GM12878 (cell line): Measurements from ENCODE around the gene IHH. TPM values are rescaled to one million over a fixed set of nuclear protein-coding genes. Genes with fewer than 3 reads are reported as not detected.

Experiments used
- ATAC-seq: fragments of 200-7000 bp; cut with Tn5 transposase; 3 replicates; pipeline ENCODE4 v1.9.1; 2020; ENCODE audit warnings: mild to moderate bottlenecking, moderate library complexity
- BruUV-seq: library from RNA; stranded (reverse); fragments of 400-500 nt; replicated peaks from 2 replicates; lab custom pipeline; 2021; lab: Mats Ljungman, UMichigan
- CTCF ChIA-PET: fragments of 300-600 bp; sonication (Branson Sonifier 250); formaldehyde crosslinking; extraction: SDS; loops from one replicate; lab custom pipeline; 2021; ENCODE audit warnings: inconsistent platforms; lab: Yijun Ruan, JAX
- POLR2A ChIA-PET: fragments of 350-600 bp; formaldehyde crosslinking; extraction: SDS; loops from one replicate; lab custom pipeline; 2021; ENCODE audit warnings: inconsistent platforms; lab: Charles Lee
- RAD21 ChIA-PET: fragments of 300-600 bp; sonication (Branson Sonifier 250); formaldehyde crosslinking; loops from one replicate; lab custom pipeline; 2023; ENCODE audit warnings: antibody characterized with exemption; ENCODE audit not compliant: unreplicated experiment; lab: Charles Lee
- SMC1A ChIA-PET: fragments of 300-600 bp; sonication (Branson Sonifier 250); formaldehyde crosslinking; loops from one replicate; lab custom pipeline; 2023; ENCODE audit not compliant: unreplicated experiment, uncharacterized antibody; lab: Charles Lee
- DNase-seq: peaks from one replicate; pipeline ENCODE4 v3.0.0-alpha.2; 2011; ENCODE audit warnings: low read depth, low spot score
- FAIRE-seq: peaks from 3 replicates; lab custom pipeline; 2011; peaks lifted over from hg19 to GRCh38; lab: Jason Lieb, UNC
- H2AFZ ChIP-seq: 2 replicates; pipeline ENCODE4 v1.6.0; 2011; ENCODE audit warnings: low read depth, low read length, control low read depth; ENCODE audit not compliant: control insufficient read depth
- H3K27ac ChIP-seq: 2 replicates; pipeline ENCODE4 v1.5.1; 2011; ENCODE audit warnings: control low read depth; ENCODE audit not compliant: control insufficient read depth, insufficient read depth
- H3K27me3 ChIP-seq, 2 experiments: replicated peaks in 1 of 2; 2 replicates each; pipeline versions ENCODE4 v1.6.0 to v1.6.1; 2011; ENCODE audit warnings: low read length in 1 of 2; ENCODE audit not compliant: control insufficient read depth in 2 of 2, insufficient read depth in 2 of 2
- H3K36me3 ChIP-seq, 2 experiments: 2 replicates each; pipeline ENCODE4 v1.5.1; 2011; ENCODE audit warnings: low read length in 1 of 2; ENCODE audit not compliant: control insufficient read depth in 2 of 2, insufficient read depth in 2 of 2
- H3K4me1 ChIP-seq: 2 replicates; pipeline ENCODE4 v1.6.1; 2011; ENCODE audit warnings: mild to moderate bottlenecking, low read length, moderate library complexity, mixed read lengths; ENCODE audit not compliant: control insufficient read depth, insufficient read depth
- H3K4me2 ChIP-seq: 2 replicates; pipeline ENCODE4 v1.6.0; 2011; ENCODE audit warnings: control low read depth; ENCODE audit not compliant: control insufficient read depth, insufficient read depth
- H3K4me3 ChIP-seq: fragments of 200-600 bp; sonication (generic); 2 replicates; pipeline ENCODE4 v1.5.1; 2016
- H3K79me2 ChIP-seq: 2 replicates; pipeline ENCODE4 v1.6.0; 2011; ENCODE audit warnings: low read length; ENCODE audit not compliant: control insufficient read depth, insufficient read depth
- H3K9ac ChIP-seq: 2 replicates; pipeline ENCODE4 v1.8.0; 2011; ENCODE audit warnings: low read length, control low read depth, mixed read lengths; ENCODE audit not compliant: control insufficient read depth, insufficient read depth
- H3K9me3 ChIP-seq: replicated peaks from 3 replicates; pipeline ENCODE4 v1.5.1; 2011; ENCODE audit warnings: mild to moderate bottlenecking, low read length; ENCODE audit not compliant: control insufficient read depth, insufficient read depth
- H4K20me1 ChIP-seq: 2 replicates; pipeline ENCODE4 v1.6.0; 2011; ENCODE audit not compliant: control insufficient read depth, insufficient read depth
- EGR1 ChIP-seq, 2 experiments: IDR thresholded peaks; 1 replicate in 1 of 2; 2 replicates in 1 of 2; pipeline ENCODE4 v1.6.1; 2011 to 2012; ENCODE audit warnings: low read depth in 2 of 2, low read length in 2 of 2, borderline replicate concordance in 1 of 2, mild to moderate bottlenecking in 1 of 2, moderate library complexity in 1 of 2
- ELK1 ChIP-seq: IDR thresholded peaks from 2 replicates; pipeline ENCODE4 v1.6.1; 2012; ENCODE audit warnings: low read depth, low read length, improper control_type of control experiment
- HDAC2 ChIP-seq: fragments of 200-600 bp; sonication (generic); IDR thresholded peaks from 2 replicates; pipeline ENCODE4 v1.6.1; 2017
- RELB ChIP-seq: fragments of 450-650 bp; IDR thresholded peaks from 2 replicates; pipeline ENCODE4 v1.6.1; 2017; ENCODE audit warnings: low read depth, mild to moderate bottlenecking, moderate library complexity
- TBL1XR1 ChIP-seq: IDR thresholded peaks from 2 replicates; pipeline ENCODE4 v1.6.1; 2012; ENCODE audit warnings: low read depth, low read length, improper control_type of control experiment
- ZBTB4 ChIP-seq: fragments of 450-650 bp; formaldehyde crosslinking; IDR thresholded peaks from 2 replicates; pipeline ENCODE4 v1.4.0; 2022; ENCODE audit warnings: mild to moderate bottlenecking, moderate library complexity
- ZNF384 ChIP-seq: IDR thresholded peaks from 2 replicates; pipeline ENCODE4 v1.6.1; 2012; ENCODE audit warnings: low read depth, mild to moderate bottlenecking, low read length, improper control_type of control experiment, borderline replicate concordance
- WGBS: methylation state at CpG from one replicate; pipeline ENCODE4 v1.1.6; 2016; ENCODE audit warnings: low lambda C conversion rate; ENCODE audit not compliant: insufficient replicate concordance, insufficient coverage; ENCODE audit errors: missing lambda C conversion rate; 5-methylcytosine and 5-hydroxymethylcytosine counted together
- in situ Hi-C: fragments of 300-500 bp; cut with MboI; formaldehyde crosslinking; loops from 9 replicates; pipeline ENCODE4 v1.14.3; 2018; ENCODE audit warnings: mixed read lengths
- intact Hi-C: fragments of 100-400 bp; cut with micrococcal nuclease; formaldehyde crosslinking; loops from one replicate; pipeline ENCODE4 v1.14.2; 2022; ENCODE audit not compliant: unreplicated experiment
- polyA plus RNA-seq, 11 experiments: library from polyadenylated mRNA; depleted of rRNA in 4 of 11; unstranded in 6 of 11; stranded (reverse) in 5 of 11; fragments of >200 nt; fragmentation: Nextera tagmentation in 4 of 11; fragmentation: Illumina TruSeq in 1 of 11; extraction: Ambion mirVana in 4 of 11; extraction: Trizol in 1 of 11; gene quantifications; 1 replicate in 1 of 11; 2 replicates in 10 of 11; pipeline versions ENCODE4 v1.2.1 to v1.2.3, GENCODE V29; 2011 to 2016; ENCODE audit warnings: inconsistent platforms in 2 of 11, missing spikeins in 2 of 11, low read depth in 1 of 11
- total RNA-seq, 4 experiments: library from RNA; depleted of rRNA in 3 of 4; stranded (reverse); fragments of >200 nt in 3 of 4; fragmentation: Illumina TruSeq in 1 of 4; extraction: Trizol in 1 of 4; gene quantifications; 2 replicates each; pipeline versions ENCODE4 v1.2.1 to v1.2.3, GENCODE V29; 2013 to 2021

Gene IHH
- total and polyA plus RNA-seq, 10 of the 15 experiments (the other 5 are each of a cell fraction or from before 2014, with no cell fraction given), result 0.04 TPM; not detected in 9

- no peaks in the 10 kb centered on the region for H3K79me2 ChIP-seq
- ChIA-PET POLR2A (interaction anchor here (0.9 kb wide), 1 partner anchor 82 kb away, joined by 3 read pairs; no protein-coding TSS in a partner anchor), CTCF (interaction anchor here (0.6 to 26.8 kb wide), 29 partner anchors 8 to 1614 kb away, joined by 3 to 365 read pairs (median 5); no protein-coding TSS in a partner anchor), RAD21 (interaction anchor here (1.1 to 6.3 kb wide), 10 partner anchors 9 to 222 kb away, joined by 3 to 56 read pairs (median 6); no protein-coding TSS in a partner anchor), SMC1A (interaction anchor here (0.6 to 7.3 kb wide), 14 partner anchors 9 to 1242 kb away, joined by 3 to 115 read pairs (median 6); no protein-coding TSS in a partner anchor)
- no peaks in the 10 kb centered on the region for H3K4me1 ChIP-seq
- H3K27me3 ChIP-seq, result no peaks in the 10 kb centered on the region
- H2AFZ ChIP-seq, result no peak overlapping the region
- H3K9me3 ChIP-seq, result no peaks in the 10 kb centered on the region
- no peak overlapping the region for H3K4me3 ChIP-seq
- WGBS, result 79% methylated on average over 9 of the region's 9 CpGs
- H4K20me1 ChIP-seq, result no peaks in the 10 kb centered on the region
- peaks cover 0 to 4% of the 10 kb centered on the region in 2 experiments; a peak in 3 of 4 replicates for H3K36me3 ChIP-seq
- FAIRE-seq, result no peak
- intact Hi-C loops (loop anchor here (1.0 kb wide), 2 partner anchors 47 to 83 kb away; no protein-coding TSS in a partner anchor), in situ Hi-C loops (no loop called here)
- ATAC-seq, result no peak
- DNase-seq, result no peak
- TF ChIP-seq RELB, result no peak
- TF ChIP-seq HDAC2, result no peak
- TF ChIP-seq ELK1, result no peak
- no peak for TF ChIP-seq EGR1 (IDR thresholded peaks at IDR 0.05; ENCODE audit: borderline replicate concordance in 1 of 2, low read depth in 2 of 2, low read length in 2 of 2)
- TF ChIP-seq ZBTB4 (CRISPR knock-in tag), result no peak
- no peak for TF ChIP-seq TBL1XR1
- TF ChIP-seq ZNF384, result no peak
- no TSS peak for BruUV-seq
- H3K27ac ChIP-seq, result no peak overlapping the region
- no peak overlapping the region for H3K4me2 ChIP-seq
- H3K9ac ChIP-seq, result no peak overlapping the region
Measured at GRCh38 chr2:219072741-219073250, 12.1 kb upstream of the IHH start.
